Fibroblast of lung (primary cell): ENCODE results near the gene EDDM13. TPM values are rescaled to one million over a fixed set of nuclear protein-coding genes. Genes with fewer than 3 reads are reported as not detected.

ENCODE experiments used
- DNase-seq, 2 donors: peaks; one replicate each; pipeline versions ENCODE4 v3.0.0 to v3.0.0-alpha.2; 2010; ENCODE audit warnings: low read depth in 2 of 2
- H2AFZ ChIP-seq: 2 replicates; pipeline ENCODE4 v1.5.1; 2012; ENCODE audit warnings: low read length, control low read depth, inconsistent platforms
- H3K27ac ChIP-seq: 2 replicates; pipeline ENCODE4 v1.5.1; 2011; ENCODE audit warnings: low read length, control low read depth; ENCODE audit not compliant: insufficient read depth
- H3K27me3 ChIP-seq: 2 replicates; pipeline ENCODE4 v1.5.1; 2011; ENCODE audit warnings: mild to moderate bottlenecking, low read length; ENCODE audit not compliant: control insufficient read depth, insufficient read depth
- H3K36me3 ChIP-seq: 2 replicates; pipeline ENCODE4 v1.5.1; 2011; ENCODE audit warnings: low read length; ENCODE audit not compliant: control insufficient read depth, insufficient read depth
- H3K4me1 ChIP-seq: 2 replicates; pipeline ENCODE4 v1.5.1; 2011; ENCODE audit warnings: low read length; ENCODE audit not compliant: control insufficient read depth, insufficient read depth; ENCODE audit errors: extremely low read depth
- H3K4me2 ChIP-seq: 2 replicates; pipeline ENCODE4 v1.5.1; 2011; ENCODE audit warnings: low read length, control low read depth; ENCODE audit not compliant: insufficient read depth; ENCODE audit errors: extremely low read depth
- H3K4me3 ChIP-seq, 4 experiments: fragments of 200-600 bp in 1 of 4; sonication (generic) in 1 of 4; replicated peaks in 1 of 4; 2 replicates each; pipeline ENCODE4 v1.5.1; 2011 to 2016; ENCODE audit warnings: low read length in 4 of 4, low read depth in 3 of 4, mild to moderate bottlenecking in 3 of 4, control low read depth in 2 of 4, inconsistent platforms in 1 of 4, mixed read lengths in 1 of 4; ENCODE audit not compliant: insufficient read depth in 1 of 4; ENCODE audit errors: control extremely low read depth in 1 of 4
- H3K79me2 ChIP-seq: 2 replicates; pipeline ENCODE4 v1.5.1; 2012; ENCODE audit warnings: mild to moderate bottlenecking, low read length, inconsistent platforms; ENCODE audit not compliant: control insufficient read depth, insufficient read depth
- H3K9ac ChIP-seq: 2 replicates; pipeline ENCODE4 v1.5.1; 2011; ENCODE audit warnings: mild to moderate bottlenecking, low read length, control low read depth; ENCODE audit not compliant: insufficient read depth
- H3K9me3 ChIP-seq: 2 replicates; pipeline ENCODE4 v1.5.1; 2012; ENCODE audit warnings: low read depth, low read length; ENCODE audit not compliant: control insufficient read depth, insufficient read depth
- H4K20me1 ChIP-seq: 2 replicates; pipeline ENCODE4 v1.5.1; 2011; ENCODE audit warnings: low read length; ENCODE audit not compliant: control insufficient read depth, insufficient read depth; ENCODE audit errors: extremely low read depth
- EZH2 ChIP-seq: IDR thresholded peaks from 2 replicates; pipeline ENCODE4 v1.5.1; 2012; ENCODE audit warnings: low read length, control low read depth, mild to moderate bottlenecking; ENCODE audit errors: missing control alignments
- polyA plus RNA-seq, 2 donors: library from polyadenylated mRNA; depleted of rRNA in 1 of 2; stranded (reverse) in 1 of 2; unstranded in 1 of 2; fragments of >200 nt; gene quantifications; 2 replicates each; pipeline ENCODE4 v1.2.1, GENCODE V29; 2011 to 2012; ENCODE audit warnings: missing spikeins in 1 of 2
- total RNA-seq: library from RNA; depleted of rRNA; stranded (reverse); fragments of >200 nt; gene quantifications from 2 replicates; pipeline ENCODE4 v1.2.1, GENCODE V29; 2014
- TF ChIP-seq, protein P1 (sequence below), 2 donors: IDR thresholded peaks in 1 of 2; conservative IDR thresholded peaks in 1 of 2; 1 replicate in 1 of 2; 2 replicates in 1 of 2; pipeline ENCODE4 v1.5.1; 2011 to 2012; ENCODE audit warnings: low read length in 2 of 2, control low read depth in 1 of 2, inconsistent platforms in 1 of 2, low read depth in 1 of 2, mild to moderate bottlenecking in 1 of 2

EDDM13 gene
- total and polyA plus RNA-seq, 2 donors (not counting 1 experiment from before 2014, with no cell fraction given): not detected

- no peaks in the 10 kb centered on the region for H3K79me2 ChIP-seq
Observed at GRCh38 chr19:56308792-56309191, 36.2 kb downstream of the EDDM13 start.

DNA sequence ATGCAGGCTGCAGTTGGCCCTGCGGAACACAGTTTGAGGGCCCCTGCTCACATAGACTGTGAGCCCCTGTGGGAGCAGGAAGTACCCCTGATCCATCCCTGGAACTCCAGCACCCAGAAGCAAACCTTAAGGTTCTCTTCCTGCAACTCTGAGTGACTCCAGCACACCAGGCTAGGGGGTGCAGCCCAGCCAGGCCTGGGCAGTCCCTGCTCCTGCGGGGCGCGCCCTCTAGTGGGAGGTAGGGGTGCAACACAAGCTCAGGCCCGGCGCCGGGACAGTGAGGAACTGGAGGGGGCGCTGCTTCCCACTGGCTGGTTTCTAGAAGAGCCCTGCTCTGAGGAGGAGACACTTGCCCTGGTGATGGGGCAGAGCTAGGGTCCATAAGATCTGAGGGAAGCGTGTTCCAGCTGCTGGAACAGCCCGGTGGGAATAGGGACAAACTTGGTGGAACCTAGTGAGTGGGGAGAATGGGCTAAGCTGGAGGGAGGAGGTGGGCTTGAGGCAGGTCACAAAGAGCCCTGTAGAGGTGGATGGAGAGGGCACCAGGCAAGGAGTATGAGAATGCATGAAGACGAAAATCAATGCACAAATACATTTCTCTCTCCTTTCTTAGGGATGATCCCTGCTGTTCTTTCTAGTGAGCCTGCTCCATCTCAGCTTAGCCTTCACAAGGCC is 37.1 kb downstream of the EDDM13 start:
- Histone ChIP-seq H3K9me3 (no peaks in the 10 kb centered on the region), H3K27ac (no peak overlapping the region), H2AFZ (no peak overlapping the region), H3K9ac (no peak overlapping the region), H3K36me3 (no peaks in the 10 kb centered on the region), H3K4me2 (no peak overlapping the region), H3K4me3 (no peak overlapping the region), H3K4me1 (no peaks in the 10 kb centered on the region), H4K20me1 (no peaks in the 10 kb centered on the region), H3K27me3 (no peaks in the 10 kb centered on the region), H3K79me2 (no peaks in the 10 kb centered on the region)
- TF ChIP-seq, protein P1, sequence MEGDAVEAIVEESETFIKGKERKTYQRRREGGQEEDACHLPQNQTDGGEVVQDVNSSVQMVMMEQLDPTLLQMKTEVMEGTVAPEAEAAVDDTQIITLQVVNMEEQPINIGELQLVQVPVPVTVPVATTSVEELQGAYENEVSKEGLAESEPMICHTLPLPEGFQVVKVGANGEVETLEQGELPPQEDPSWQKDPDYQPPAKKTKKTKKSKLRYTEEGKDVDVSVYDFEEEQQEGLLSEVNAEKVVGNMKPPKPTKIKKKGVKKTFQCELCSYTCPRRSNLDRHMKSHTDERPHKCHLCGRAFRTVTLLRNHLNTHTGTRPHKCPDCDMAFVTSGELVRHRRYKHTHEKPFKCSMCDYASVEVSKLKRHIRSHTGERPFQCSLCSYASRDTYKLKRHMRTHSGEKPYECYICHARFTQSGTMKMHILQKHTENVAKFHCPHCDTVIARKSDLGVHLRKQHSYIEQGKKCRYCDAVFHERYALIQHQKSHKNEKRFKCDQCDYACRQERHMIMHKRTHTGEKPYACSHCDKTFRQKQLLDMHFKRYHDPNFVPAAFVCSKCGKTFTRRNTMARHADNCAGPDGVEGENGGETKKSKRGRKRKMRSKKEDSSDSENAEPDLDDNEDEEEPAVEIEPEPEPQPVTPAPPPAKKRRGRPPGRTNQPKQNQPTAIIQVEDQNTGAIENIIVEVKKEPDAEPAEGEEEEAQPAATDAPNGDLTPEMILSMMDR (conservative IDR thresholded peaks at IDR 0.05 in 1 of 2, IDR thresholded peaks at IDR 0.05 in 1 of 2; ENCODE audit: low read depth in 1 of 2, low read length in 2 of 2): peak; percentile 51 to 63
- no peak for TF ChIP-seq EZH2
- DNase-seq: peak; percentile 8 to 23

More at GRCh38 chr19:56308792-56309191, 36.2 kb downstream of the EDDM13 start:
- TF ChIP-seq, protein P1 (conservative IDR thresholded peaks at IDR 0.05 in 1 of 2, IDR thresholded peaks at IDR 0.05 in 1 of 2; ENCODE audit: low read depth in 1 of 2, low read length in 2 of 2): no peak
- TF ChIP-seq EZH2: no peak
- no peaks in the 10 kb centered on the region for H3K36me3 ChIP-seq
- DNase-seq: no peak
- no peaks in the 10 kb centered on the region for H3K9me3 ChIP-seq
- no peaks in the 10 kb centered on the region for H3K4me1 ChIP-seq
- no peak overlapping the region for H3K27ac ChIP-seq
- H4K20me1 ChIP-seq: no peaks in the 10 kb centered on the region
- no peak overlapping the region for H2AFZ ChIP-seq
- H3K4me2 ChIP-seq: no peak overlapping the region
- H3K27me3 ChIP-seq: no peaks in the 10 kb centered on the region
- H3K4me3 ChIP-seq: no peak overlapping the region
- H3K9ac ChIP-seq: no peak overlapping the region

DNA sequence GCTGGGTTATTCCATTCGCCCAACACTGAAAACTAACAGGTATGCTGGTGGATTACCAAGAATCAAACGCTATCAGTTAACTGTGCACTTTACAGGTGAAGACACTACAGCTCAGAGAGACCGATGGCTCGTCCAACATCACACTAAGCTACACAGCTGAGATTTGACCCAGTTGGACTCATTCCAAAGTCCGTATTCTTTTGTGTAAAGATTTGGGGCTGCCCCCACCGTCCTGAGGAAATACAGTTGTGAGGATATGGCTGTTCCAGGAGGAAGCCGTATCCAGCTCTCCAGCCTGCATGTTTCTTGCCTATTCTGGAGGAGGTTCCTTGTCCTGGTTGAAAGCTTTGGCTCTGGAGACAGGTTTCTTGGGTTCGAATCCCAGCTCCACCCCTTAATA is 37.9 kb downstream of the EDDM13 start:
- no peaks in the 10 kb centered on the region for H3K27me3 ChIP-seq
- H3K9me3 ChIP-seq: no peaks in the 10 kb centered on the region
- H3K4me2 ChIP-seq: no peak overlapping the region
- no peak overlapping the region for H3K27ac ChIP-seq
- no peaks in the 10 kb centered on the region for H3K36me3 ChIP-seq
- H2AFZ ChIP-seq: no peak overlapping the region
- no peak for DNase-seq
- no peaks in the 10 kb centered on the region for H4K20me1 ChIP-seq
- no peak overlapping the region for H3K4me3 ChIP-seq
- H3K4me1 ChIP-seq: peaks cover 2% of the 10 kb centered on the region
- no peak for TF ChIP-seq EZH2
- TF ChIP-seq, protein P1 (conservative IDR thresholded peaks at IDR 0.05 in 1 of 2, IDR thresholded peaks at IDR 0.05 in 1 of 2; ENCODE audit: low read depth in 1 of 2, low read length in 2 of 2): no peak
- no peaks in the 10 kb centered on the region for H3K79me2 ChIP-seq
- H3K9ac ChIP-seq: no peak overlapping the region
